ENCODE results near the gene C1QL4. TPM values are rescaled to one million over a fixed set of nuclear protein-coding genes. Genes with fewer than 3 reads are reported as not detected.

The C1QL4 gene
- total and polyA plus RNA-seq, 2 of the 8 experiments (the other 6 are each of a cell fraction or from before 2014, with no cell fraction given) = 0.28 to 0.63 TPM

DNA sequence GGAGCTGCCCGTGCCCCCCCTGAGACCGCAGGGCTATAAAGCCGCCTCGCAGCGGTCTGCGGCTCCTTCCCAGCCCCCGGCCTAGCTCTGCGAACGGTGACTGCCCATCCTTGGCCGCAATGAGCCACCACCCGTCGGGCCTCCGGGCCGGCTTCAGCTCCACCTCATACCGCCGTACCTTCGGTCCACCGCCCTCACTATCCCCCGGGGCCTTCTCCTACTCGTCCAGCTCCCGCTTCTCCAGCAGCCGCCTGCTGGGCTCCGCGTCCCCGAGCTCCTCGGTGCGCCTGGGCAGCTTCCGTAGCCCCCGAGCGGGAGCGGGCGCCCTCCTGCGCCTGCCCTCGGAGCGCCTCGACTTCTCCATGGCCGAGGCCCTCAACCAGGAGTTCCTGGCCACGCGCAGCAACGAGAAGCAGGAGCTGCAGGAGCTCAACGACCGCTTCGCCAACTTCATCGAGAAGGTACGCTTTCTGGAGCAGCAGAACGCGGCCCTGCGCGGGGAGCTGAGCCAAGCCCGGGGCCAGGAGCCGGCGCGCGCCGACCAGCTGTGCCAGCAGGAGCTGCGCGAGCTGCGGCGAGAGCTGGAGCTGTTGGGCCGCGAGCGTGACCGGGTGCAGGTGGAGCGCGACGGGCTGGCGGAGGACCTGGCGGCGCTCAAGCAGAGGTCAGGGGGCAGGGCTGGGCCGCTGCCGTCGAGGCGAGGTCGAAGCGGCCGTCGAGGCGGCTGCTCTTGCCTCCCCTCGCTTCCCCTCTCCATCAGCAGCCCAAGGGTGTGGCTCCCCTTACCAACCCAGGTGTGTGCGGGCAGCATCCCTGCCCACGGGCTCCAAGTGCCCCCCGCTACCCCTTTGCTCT lies 41.7 kb downstream of the C1QL4 start, which contains the start of gene PRPH (continued):
- TF ChIP-seq, protein P1, sequence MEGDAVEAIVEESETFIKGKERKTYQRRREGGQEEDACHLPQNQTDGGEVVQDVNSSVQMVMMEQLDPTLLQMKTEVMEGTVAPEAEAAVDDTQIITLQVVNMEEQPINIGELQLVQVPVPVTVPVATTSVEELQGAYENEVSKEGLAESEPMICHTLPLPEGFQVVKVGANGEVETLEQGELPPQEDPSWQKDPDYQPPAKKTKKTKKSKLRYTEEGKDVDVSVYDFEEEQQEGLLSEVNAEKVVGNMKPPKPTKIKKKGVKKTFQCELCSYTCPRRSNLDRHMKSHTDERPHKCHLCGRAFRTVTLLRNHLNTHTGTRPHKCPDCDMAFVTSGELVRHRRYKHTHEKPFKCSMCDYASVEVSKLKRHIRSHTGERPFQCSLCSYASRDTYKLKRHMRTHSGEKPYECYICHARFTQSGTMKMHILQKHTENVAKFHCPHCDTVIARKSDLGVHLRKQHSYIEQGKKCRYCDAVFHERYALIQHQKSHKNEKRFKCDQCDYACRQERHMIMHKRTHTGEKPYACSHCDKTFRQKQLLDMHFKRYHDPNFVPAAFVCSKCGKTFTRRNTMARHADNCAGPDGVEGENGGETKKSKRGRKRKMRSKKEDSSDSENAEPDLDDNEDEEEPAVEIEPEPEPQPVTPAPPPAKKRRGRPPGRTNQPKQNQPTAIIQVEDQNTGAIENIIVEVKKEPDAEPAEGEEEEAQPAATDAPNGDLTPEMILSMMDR (IDR thresholded peaks at IDR 0.05; ENCODE audit: control extremely low read depth in 1 of 3, insufficient read depth in 1 of 3, low read depth in 1 of 3, low read length in 3 of 3) = peak in 1 of 3 experiments; percentile 20; a peak in 1 of 4 replicates
- TF ChIP-seq SUZ12 (IDR thresholded peaks at IDR 0.05; ENCODE audit: low read length) = peak; percentile 94

Data from H1 (cell line).